Thyroid gland (tissue), 4 donors: ENCODE results near the gene KIAA1755. TPM values are rescaled to one million over a fixed set of nuclear protein-coding genes. Genes with fewer than 3 reads are reported as not detected.

Experiments
- DNase-seq, 2 donors: peaks; one replicate each; pipeline ENCODE4 v3.0.0-alpha.2; 2019
- H3K27ac ChIP-seq, 3 donors: fragments of 200-600 bp; sonication (generic); 1 replicate in 2 of 3; 2 replicates in 1 of 3; pipeline ENCODE4 v1.5.1; 2016 to 2019; ENCODE audit warnings: mild to moderate bottlenecking in 1 of 3, moderate library complexity in 1 of 3
- H3K27me3 ChIP-seq: fragments of 200-600 bp; sonication (generic); one replicate; pipeline ENCODE4 v1.5.1; 2019
- H3K36me3 ChIP-seq, 2 donors: fragments of 200-600 bp; sonication (generic); one replicate each; pipeline ENCODE4 v1.5.1; 2016 to 2019
- H3K4me1 ChIP-seq, 2 donors: fragments of 200-600 bp; sonication (generic); one replicate each; pipeline ENCODE4 v1.5.1; 2017 to 2019
- H3K4me3 ChIP-seq, 3 donors: fragments of 200-600 bp; sonication (generic); replicated peaks in 1 of 3; 1 replicate in 2 of 3; 2 replicates in 1 of 3; pipeline ENCODE4 v1.5.1; 2016; ENCODE audit warnings: mild to moderate bottlenecking in 1 of 3
- H3K9me3 ChIP-seq: fragments of 200-600 bp; sonication (generic); one replicate; pipeline ENCODE4 v1.5.1; 2017
- CTCF ChIP-seq, 6 experiments: fragments of 200-600 bp in 3 of 6; fragments of 450-650 bp in 3 of 6; sonication (generic) in 3 of 6; IDR thresholded peaks; one replicate each; pipeline ENCODE4 v1.5.1; 2016 to 2019; ENCODE audit warnings: antibody characterized with exemption in 6 of 6, mild to moderate bottlenecking in 2 of 6, inconsistent platforms in 1 of 6, moderate library complexity in 1 of 6
- POLR2A ChIP-seq, 2 donors: fragments of 450-650 bp; IDR thresholded peaks; one replicate each; pipeline ENCODE4 v1.6.1; 2017; ENCODE audit warnings: antibody characterized with exemption in 2 of 2, mild to moderate bottlenecking in 2 of 2, moderate library complexity in 1 of 2
- WGBS, 2 donors: methylation state at CpG; one replicate each; pipeline ENCODE4 v1.1.5; 2017; 5-methylcytosine and 5-hydroxymethylcytosine counted together
- intact Hi-C: fragments of 100-400 bp; cut with DNase I; formaldehyde crosslinking; loops from one replicate; pipeline ENCODE4 v1.15.1; 2023
- total RNA-seq, 4 donors: library from RNA; depleted of rRNA; stranded (reverse); fragments of >200 nt; gene quantifications; one replicate each; pipeline ENCODE4 v1.2.3, GENCODE V29; 2016

KIAA1755 gene
- total RNA-seq, 4 donors from 2014 or later = 1.0 to 5.5 (median 1.7) TPM

GRCh38 chr20:38237381-38237780, 23.2 kb downstream of the KIAA1755 start:
- 78 to 80% methylated on average over 3 of the region's 3 CpGs for WGBS, 2 donors
- Histone ChIP-seq H3K27me3 (no peaks in the 10 kb centered on the region), H3K4me3 (no peak overlapping the region), H3K27ac (no peak overlapping the region), H3K9me3 (no peaks in the 10 kb centered on the region), H3K4me1 (no peaks in the 10 kb centered on the region), H3K36me3 (no peaks in the 10 kb centered on the region)
- intact Hi-C loops = no loop called here
- DNase-seq = no peak
- no peak for TF ChIP-seq POLR2A (IDR thresholded peaks at IDR 0.05)
- no peak for TF ChIP-seq CTCF (IDR thresholded peaks at IDR 0.05)

DNA sequence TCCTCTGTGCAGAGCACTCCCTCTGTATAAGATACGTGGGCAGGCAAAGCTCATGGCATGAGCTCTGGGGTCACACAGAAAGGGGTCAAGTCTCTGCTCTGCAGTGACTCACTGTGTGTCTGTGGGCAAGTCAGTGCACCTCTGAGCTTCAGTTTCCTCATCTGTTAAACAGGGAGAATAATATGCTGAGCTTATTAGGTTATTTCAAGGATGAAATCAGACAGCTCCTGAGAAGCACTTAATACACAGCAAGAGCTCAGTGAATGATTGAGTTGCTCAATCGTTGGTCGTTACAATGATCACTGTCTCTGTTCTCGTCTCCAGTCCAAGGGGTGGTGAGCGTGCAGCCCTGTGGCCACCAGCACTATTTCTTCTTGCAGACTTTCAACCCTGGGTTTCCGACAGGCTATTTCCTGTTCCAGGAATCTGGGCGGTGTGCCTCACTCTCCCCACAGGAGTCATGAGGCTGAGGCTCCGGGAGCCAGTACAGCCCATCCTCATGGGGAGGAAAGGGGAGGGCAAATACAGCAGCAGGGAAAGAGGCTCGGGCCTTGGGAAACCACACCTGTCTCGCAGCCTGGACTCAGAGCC, 28.9 kb downstream of the KIAA1755 start:
- intact Hi-C loops = no loop called here
- WGBS, 2 donors = 61 to 71% methylated on average over 9 of the region's 10 CpGs
- TF ChIP-seq POLR2A (IDR thresholded peaks at IDR 0.05) (no peak), CTCF (IDR thresholded peaks at IDR 0.05) (no peak)
- Histone ChIP-seq H3K27me3 (no peaks in the 10 kb centered on the region), H3K9me3 (no peaks in the 10 kb centered on the region), H3K4me1 (no peaks in the 10 kb centered on the region), H3K27ac (no peak overlapping the region), H3K4me3 (no peak overlapping the region), H3K36me3 (no peaks in the 10 kb centered on the region)
- no peak for DNase-seq

GRCh38 chr20:38230957-38231526, 29.5 kb downstream of the KIAA1755 start:
- Histone ChIP-seq H3K4me1 (no peaks in the 10 kb centered on the region), H3K9me3 (no peaks in the 10 kb centered on the region), H3K27me3 (no peaks in the 10 kb centered on the region), H3K27ac (no peak overlapping the region), H3K36me3 (no peaks in the 10 kb centered on the region), H3K4me3 (no peak overlapping the region)
- intact Hi-C loops = no loop called here
- 73 to 76% methylated on average over 10 of the region's 10 CpGs for WGBS, 2 donors
- no peak for TF ChIP-seq CTCF (IDR thresholded peaks at IDR 0.05)
- TF ChIP-seq POLR2A (IDR thresholded peaks at IDR 0.05) = no peak
- DNase-seq = no peak

DNA sequence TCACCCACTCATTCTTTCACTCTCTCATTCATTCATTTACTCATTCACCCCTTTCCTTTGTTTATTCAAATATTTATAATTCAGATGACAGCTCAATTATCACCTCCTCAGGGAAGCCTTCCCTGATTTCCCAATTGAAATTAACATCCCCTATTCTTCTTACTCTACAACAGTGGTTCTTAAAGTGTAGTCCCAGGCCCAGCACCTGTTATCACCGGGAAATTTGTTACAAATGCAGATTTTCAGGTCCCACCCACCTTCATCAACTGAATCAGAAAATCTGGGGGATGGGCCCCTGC, 30.3 kb downstream of the KIAA1755 start:
- TF ChIP-seq CTCF (IDR thresholded peaks at IDR 0.05) = no peak
- TF ChIP-seq POLR2A (IDR thresholded peaks at IDR 0.05) = no peak
- intact Hi-C loops = no loop called here
- Histone ChIP-seq H3K27ac (no peak overlapping the region), H3K4me3 (no peak overlapping the region), H3K4me1 (no peaks in the 10 kb centered on the region), H3K9me3 (no peaks in the 10 kb centered on the region), H3K36me3 (no peaks in the 10 kb centered on the region), H3K27me3 (no peaks in the 10 kb centered on the region)
- no peak for DNase-seq
- 80 to 82% methylated on average over 1 of the region's 1 CpG for WGBS, 2 donors

DNA sequence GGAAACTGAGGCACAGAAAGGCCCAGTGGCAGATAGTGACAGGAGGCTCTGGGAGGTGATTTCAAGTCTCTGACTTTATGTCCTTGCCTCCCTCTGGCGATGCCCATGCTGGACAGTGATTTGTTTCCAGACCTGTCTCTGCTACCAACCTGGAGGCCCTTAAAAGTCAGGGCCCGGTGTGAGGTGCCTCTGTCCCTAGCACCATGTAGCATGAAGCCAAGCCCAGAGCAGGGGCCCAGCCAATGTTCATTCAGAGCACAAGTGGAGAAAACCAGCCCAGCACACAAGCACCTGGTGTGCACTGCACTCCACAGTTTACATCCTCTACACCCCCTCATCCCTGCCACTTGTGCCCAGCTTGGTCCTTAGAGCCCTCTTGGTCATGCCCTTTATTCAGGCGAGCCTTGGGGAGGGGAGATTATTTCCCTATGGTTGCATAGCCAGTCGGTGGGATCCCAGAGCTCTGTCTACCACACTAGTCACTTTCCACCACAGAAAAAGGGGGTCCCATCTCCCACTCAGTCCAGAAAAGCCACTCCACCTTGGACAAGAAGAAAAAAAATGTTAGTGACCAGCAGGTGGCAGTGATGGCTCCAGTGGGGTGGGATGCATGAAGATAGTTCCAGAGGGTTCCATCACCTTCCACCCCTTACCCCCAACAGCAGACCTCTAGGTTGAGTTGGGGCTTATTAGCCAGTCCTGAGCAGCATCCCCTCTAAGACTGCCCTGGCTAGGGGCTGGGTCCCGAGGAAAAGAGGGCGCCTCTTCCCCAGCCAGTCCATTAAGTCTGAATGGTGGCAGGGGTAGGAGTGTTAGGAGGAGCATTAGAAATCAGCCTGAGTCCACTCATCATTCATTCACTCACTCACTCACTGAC, 30.9 kb downstream of the KIAA1755 start:
- Histone ChIP-seq H3K4me1 (no peaks in the 10 kb centered on the region), H3K4me3 (no peak overlapping the region), H3K36me3 (no peaks in the 10 kb centered on the region), H3K9me3 (no peaks in the 10 kb centered on the region), H3K27ac (no peak overlapping the region), H3K27me3 (no peaks in the 10 kb centered on the region)
- WGBS, 2 donors = 69 to 75% methylated on average over 6 of the region's 6 CpGs
- no peak for DNase-seq
- no peak for TF ChIP-seq POLR2A (IDR thresholded peaks at IDR 0.05)
- TF ChIP-seq CTCF (IDR thresholded peaks at IDR 0.05) = peak in 2 of 6 experiments; percentile 36 to 38
- intact Hi-C loops = loop anchor here (5.0 kb wide), 1 partner anchor 667 kb away; no protein-coding TSS in a partner anchor
